Activated T-cell treated with anti-CD3 and anti-CD28 coated beads for 24 hours (primary cell): Measurements from ENCODE around the gene PPP1R3A.
"Not testable (repeated sequence)": the region's sequence is repeated elsewhere in the genome, so short reads cannot be mapped to it uniquely, and the experiment has no call there.

Source experiments
- DNase-seq: peaks from one replicate; pipeline ENCODE4 v3.0.0-alpha.2; 2020; ENCODE audit warnings: low read depth

The PPP1R3A gene, protein sequence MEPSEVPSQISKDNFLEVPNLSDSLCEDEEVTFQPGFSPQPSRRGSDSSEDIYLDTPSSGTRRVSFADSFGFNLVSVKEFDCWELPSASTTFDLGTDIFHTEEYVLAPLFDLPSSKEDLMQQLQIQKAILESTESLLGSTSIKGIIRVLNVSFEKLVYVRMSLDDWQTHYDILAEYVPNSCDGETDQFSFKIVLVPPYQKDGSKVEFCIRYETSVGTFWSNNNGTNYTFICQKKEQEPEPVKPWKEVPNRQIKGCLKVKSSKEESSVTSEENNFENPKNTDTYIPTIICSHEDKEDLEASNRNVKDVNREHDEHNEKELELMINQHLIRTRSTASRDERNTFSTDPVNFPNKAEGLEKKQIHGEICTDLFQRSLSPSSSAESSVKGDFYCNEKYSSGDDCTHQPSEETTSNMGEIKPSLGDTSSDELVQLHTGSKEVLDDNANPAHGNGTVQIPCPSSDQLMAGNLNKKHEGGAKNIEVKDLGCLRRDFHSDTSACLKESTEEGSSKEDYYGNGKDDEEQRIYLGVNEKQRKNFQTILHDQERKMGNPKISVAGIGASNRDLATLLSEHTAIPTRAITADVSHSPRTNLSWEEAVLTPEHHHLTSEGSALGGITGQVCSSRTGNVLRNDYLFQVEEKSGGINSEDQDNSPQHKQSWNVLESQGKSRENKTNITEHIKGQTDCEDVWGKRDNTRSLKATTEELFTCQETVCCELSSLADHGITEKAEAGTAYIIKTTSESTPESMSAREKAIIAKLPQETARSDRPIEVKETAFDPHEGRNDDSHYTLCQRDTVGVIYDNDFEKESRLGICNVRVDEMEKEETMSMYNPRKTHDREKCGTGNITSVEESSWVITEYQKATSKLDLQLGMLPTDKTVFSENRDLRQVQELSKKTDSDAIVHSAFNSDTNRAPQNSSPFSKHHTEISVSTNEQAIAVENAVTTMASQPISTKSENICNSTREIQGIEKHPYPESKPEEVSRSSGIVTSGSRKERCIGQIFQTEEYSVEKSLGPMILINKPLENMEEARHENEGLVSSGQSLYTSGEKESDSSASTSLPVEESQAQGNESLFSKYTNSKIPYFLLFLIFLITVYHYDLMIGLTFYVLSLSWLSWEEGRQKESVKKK

DNA sequence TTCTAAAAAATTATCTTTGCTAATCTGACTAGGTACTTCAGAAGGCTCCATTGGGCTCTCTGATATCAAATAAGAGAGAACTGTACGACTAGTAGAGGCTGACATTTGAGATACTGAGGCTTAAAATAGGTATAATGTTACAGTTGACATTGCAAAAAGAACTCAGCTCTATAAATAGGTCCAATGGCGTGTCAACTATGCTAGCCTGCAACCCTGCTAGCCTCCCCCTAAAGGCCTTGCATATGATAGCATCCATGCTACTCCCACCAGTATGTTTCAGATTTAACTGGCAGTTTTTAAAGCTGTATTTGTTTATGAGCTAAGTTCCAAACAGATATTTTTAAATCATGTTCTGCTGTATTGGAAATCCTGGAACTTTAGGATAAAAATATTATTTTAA, at the start of gene PPP1R3A:
Gene PPP1R3A, minus strand, starts transcription at position 64 of the 400 bp plus-strand sequence. Its CDS starts 13 bp downstream, at position 51.
- no peak for DNase-seq

DNA sequence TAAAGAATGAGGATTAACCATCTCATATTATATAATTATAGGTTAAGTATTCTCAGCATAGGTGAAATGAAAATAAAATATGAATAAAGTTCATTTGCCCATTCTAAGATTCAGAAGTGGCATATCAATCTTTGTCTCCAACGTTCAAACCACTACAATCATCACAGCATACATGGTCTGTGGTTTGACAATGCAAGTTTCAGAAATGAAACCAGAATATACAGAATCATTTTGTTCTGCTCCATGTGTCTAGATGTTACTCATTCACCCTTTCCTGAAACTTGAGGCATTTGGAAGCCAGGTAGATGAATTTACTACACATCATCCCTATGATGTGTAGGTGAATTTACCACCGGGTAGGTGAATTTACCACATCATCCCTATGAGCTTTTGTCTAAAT, 44.5 kb upstream of the PPP1R3A start:
- no peak for DNase-seq

DNA sequence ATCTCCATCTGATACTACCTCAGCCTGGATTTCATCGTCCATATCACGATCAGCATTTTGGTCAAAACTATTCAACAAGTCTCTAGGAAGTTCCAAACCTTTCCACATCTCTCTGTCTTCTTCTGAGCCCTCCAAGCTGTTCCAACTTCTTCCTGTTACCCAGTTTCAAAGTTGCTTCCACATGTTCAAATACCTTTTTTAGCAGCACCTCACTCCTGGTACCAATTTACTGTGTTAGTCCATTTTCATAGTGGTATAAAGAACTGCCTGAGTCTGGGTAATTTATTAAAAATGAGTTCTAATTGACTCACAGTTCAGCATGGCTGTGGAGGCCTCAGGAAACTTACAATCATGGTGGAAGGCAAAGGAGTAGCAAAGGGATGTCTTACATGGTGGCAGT, 41.1 kb upstream of the PPP1R3A start:
- no peak for DNase-seq

DNA sequence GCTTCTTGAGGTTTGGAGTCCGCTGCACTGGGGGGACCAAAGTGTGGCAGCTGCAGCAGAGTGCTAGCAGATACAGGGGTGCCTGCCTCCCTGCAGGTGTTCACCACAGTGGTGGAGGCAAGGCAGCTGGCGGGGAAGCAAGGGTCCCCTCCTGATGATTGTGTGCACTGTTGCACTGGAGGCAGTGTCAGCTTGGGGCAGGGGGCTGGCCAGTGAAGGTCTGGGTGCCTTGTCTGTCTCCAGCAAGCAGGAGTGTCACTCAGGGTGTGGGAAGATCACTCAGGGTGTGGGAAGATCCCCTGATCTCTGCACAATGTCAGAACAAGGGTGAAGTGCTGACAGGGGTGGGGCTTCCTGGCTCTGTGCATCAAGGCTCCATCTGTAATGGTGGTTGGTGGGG, 36.3 kb upstream of the PPP1R3A start:
- no peak for DNase-seq

DNA sequence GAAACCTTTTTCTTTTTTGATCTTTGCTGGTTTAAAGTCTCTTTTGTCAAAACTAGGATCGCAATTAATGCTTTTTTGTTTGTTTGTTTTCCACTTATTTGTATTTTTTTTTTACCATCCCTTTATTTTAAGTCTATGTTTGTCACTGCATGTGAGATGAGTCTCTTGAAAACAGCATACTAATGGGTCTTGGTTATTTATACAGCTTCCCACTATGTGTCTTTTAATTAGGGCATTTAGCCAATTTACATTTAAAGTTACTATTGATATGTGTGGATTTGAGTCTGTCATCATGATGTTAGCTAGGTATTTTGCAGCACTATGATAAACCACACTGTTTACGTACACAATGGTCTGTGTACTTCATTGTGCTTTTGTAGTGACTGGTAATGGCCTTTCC, 34.7 kb upstream of the PPP1R3A start:
- no peak for DNase-seq

DNA sequence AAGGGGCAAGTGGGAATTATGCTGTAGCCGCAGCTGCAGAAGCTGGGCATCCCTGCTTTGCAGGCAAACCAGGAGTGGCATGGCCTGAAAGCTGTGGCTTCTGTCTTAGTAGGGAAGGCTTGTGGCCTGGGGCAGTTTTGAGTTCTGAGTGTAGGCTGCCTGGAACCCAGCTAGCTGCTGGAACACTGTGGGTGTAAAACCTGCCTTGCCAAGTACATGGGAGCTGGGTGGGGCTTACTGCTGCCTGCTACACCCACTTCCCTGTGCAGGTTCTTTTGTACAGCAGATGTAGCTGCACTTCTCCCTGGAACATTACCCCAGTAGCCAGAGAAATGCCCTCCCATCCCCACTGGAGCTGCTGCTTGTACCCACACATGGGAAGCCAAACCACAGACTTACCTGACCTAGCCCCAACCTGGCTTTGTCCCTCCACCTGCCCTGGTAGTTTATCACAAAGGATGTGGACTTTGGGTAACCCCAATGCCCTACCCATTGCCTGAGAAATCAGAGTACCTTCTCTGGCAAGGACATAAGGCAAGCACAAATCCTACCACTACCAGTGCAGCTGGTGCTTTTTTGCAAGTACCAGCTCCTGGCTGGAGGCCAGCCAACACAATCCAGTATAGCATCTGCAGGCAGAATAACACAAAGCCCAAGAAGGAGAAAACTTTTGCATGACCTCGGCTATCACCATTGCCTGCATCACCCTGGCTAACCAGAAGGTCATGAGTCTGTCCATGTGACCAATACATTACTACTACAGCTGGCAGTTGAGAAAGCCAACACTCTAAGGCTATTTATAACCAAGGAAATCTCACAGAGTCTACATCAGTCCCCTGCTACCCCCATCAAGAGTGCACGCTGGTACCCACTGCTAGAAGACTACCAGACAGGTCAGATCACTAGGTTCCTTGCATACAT, 26.5 kb upstream of the PPP1R3A start:
- no peak for DNase-seq

DNA sequence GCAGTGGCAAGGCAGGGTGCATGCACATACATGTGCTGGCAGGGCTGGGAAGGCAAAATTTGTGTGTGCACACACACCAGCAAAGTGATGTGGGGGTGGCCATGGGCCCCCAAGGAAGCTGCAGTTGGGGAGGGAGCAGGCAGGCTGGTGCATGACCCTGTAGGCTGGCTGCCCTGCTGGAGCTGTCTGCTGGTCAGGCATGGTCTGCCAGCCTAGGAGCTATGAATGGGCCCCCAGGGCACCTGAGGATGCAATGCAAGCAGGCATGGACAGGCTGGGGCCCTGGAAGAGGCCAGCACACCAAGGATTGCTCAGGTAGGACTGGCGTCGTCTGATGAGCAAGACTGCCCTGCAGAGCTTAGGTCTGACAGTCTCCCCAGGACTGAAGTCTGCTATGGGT, 18.2 kb upstream of the PPP1R3A start:
- DNase-seq = no peak

DNA sequence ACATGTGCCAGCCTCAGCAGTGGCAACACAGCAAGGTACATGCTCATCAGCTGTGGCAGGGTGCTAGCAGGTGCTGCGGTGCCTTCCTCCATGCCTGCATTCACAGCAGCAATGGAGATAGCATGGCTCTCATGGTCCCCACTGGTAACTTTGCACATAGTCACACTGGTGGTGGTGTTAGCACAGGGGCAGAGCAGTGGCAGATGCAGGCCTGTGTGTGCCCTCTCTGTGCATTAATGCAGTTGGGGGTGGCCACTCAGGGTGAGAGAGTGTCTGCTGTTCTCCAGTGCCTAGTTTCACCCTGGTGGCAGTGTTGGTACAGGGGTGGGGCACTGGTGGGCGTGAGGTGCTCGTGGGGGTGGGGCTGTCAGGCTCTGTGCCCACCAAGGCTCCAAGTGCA, 17.7 kb upstream of the PPP1R3A start:
- DNase-seq = no peak

DNA sequence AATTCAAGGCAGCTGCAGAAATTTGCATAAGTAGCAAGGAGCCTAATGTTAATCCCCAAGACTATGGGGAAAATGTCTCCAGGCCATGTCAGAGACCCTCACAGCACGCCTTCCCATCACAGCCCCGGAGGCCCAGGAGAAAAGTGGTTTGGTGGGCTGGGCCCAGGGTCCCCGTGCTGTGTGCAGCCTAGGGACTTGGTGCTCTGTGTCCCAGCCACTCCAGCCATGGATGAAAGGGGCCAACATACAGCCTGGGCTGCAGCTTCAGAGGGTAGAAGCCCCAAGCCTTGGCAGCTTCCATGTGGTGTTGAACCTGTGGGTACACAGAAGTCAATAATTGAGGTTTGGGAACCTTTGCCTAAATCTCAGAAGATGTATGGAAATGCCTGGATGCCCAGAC, 10.6 kb upstream of the PPP1R3A start:
- DNase-seq = not testable (repeated sequence)

DNA sequence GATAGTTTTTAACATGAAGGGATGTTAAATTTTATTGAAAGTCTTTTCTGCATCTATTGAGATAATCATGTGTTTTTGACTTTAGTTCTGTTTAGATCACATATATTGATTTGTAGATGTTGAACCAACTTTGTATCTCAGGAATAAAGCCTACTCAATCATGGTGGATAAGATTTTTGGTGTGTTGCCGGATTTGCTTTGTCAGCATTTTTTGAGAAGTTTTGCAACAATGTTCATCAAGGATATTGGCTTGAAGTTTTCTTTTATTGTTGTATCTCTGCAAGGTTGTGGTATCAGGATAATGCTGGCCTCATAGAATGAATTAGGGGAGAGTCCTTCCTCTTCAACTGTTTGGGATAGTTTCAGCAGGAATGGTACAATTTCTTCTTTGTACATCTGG, 9.3 kb upstream of the PPP1R3A start:
- no peak for DNase-seq

DNA sequence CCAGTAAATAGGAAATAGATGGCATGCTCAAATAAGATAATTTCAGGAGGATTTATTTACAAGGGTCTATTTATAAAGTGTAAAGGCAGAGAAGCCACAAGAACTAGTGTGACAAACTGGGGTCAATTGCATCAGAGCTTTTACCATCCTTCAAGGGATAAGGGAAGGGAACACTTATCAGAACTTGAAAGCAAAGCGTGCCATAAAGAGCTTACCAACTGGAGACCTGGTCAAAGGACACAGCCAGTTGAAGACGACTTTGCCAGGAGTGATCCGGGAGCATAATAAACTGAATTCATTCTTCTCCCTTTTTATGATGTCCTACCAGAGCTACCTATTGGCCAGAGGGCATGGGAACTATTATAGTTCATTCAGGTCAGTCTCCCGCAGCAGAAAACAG, 3.2 kb upstream of the PPP1R3A start:
- no peak for DNase-seq

DNA sequence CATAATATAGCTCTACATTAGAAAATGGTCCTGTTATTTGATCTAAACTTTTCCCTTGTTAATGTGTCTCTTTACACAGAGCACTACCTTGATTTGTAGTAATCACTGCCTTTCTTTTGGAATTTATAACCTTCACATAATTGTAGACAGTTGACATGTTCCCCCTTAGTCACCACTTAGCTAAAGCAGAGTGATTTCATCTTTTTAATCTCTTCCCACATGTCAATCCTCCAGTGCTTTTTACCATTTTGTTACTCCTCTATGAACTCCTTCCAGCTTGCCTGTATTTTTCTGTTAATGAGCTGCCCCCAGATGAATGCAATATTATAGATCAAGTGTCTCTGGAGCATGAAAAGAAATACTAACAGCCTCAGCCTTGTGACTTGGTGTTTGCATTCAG, 2.6 kb upstream of the PPP1R3A start:
- DNase-seq = no peak

DNA sequence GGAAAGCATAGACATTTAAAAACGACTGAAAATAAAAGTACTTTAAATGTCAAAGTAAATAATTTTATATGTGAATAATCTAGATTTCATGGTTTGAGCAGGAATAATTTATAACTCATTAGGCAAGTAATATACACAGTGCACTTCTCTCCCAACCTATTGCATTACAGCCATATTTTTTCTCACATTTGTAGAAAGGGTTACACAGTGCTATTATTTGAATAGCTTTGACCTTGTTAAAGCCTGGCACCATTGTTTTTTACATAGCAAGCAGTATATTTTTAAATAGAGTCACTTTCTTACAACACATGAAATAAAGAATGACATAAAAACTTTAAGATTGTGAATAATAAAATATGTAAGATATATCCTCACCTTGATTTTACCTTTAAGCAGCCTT, 969 bp downstream of the PPP1R3A start:
- no peak for DNase-seq

DNA sequence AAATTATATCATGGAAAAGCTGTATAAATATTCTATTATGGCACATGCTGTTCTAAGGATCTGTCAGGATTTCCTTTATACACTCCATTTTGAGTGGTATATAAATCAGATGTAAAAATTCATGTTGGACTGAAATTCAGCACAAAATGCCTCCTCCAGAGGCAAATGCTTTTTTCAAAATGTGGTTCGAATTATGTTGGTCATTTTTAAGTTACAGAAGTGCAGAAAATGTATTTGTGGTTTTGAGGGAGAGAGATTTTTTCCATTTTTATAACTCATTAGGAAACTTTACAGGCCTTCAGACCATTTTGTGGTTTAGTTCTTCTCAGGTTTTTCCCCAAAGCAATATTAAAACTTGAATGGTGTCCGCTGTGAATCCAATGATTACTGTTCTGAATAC, 2.9 kb downstream of the PPP1R3A start:
- no peak for DNase-seq

DNA sequence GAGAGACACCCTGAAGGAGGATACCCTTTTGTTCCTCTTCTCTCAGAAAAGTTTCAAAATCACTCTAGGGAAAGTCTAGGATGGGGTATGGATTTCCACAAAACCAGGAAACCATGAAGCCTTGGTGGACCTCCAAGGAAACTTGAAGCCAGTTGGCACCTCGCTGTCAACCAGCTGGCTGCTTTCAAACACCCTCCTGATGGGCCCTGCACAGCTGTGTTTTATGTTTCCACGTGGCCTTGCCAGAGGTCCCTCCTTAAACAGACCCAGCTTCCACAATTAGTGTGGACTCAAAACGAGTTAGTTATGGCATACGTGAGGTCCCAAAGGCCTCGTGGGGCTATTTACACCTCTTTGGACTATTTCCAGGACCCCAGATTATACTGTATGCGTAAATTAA, 5.9 kb downstream of the PPP1R3A start:
- no peak for DNase-seq

DNA sequence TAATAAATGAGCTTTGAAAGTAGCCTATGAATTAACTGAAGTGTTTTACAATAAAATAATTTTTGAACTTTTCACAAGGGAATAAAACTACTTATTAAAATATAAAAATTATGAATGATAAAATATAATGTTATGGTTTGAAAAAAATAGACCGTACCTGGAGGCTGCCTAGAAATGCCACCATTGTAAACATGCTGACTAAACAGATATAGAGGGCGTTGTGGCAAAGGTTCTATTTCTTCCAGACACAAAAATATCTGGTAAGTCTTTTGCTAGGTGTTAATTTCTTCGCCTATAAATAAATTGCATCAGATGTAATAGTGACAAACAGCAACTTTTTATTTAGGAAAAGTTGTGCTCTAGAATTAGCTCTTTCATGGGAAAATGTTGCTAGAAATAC, 11.2 kb downstream of the PPP1R3A start:
- DNase-seq = no peak

DNA sequence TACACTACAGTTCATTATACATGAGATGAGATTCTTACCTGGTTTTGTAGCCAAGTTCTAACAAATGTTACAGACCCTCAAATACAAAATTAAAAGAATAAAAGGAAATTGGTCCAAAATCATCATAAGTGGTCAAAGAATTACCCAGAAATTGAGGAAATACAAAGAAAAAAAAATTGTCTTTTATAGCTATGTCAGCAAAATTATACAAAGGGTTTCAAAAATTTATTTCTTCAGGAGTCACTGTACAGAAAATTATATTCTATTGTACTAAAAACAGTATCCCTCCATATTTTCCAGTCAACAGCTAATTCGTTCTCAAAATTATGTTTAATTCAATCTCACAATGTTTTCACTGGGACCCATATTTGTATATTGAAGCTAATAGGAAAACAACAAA, 14.3 kb downstream of the PPP1R3A start:
- DNase-seq = no peak

DNA sequence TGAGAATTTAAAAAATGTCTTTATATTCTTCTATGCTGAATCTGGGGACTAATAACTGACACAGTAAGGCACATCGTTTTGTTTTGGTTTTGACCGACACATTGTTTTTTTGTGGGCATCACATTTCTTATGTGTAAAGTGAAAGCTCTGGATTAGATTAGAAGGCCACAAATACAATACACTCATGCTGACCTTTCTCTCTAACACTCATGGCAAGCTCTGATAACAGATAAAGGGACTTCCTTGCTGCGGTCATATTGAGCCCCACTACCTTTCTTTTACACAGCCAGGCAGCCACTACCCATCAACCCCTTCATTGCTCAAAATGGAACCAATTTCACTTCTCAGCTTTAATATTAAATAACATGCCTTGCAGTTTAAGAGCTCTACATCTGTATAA, 26.0 kb downstream of the PPP1R3A start:
- DNase-seq = no peak

DNA sequence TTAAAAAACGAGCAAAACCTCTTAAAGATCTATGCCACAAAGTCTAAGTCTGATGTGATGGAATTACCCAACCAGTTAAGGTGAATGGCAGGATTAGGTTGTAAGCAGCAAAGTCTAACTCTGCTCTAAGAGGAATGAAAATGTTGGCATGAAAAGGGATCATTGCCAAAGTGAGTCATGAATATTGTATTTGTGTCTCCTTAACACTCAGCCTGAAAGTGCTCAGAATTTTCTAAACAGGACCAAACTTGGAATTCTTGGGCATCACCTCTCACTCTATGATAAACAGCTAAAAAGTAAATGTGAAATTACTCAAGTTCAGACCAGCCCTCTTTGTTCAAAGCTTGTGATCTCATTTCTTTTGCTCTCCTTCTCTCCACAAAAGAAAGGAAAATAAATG, 27.0 kb downstream of the PPP1R3A start:
- no peak for DNase-seq

DNA sequence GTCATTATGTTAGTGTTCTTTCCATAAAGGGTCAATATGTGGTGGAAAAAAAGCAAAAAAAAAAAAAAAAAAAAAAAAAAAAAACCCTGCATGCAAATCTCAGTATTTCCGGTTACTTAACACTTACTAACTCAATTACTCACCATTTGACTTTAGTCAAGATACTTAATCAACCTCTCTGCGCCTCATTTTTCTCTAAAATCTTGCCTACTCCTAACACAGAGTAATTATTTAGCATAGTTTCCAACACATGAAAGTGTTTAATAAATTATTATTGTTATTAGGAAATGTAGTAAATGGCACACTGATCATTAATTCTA, 27.8 kb downstream of the PPP1R3A start:
- DNase-seq = no peak

DNA sequence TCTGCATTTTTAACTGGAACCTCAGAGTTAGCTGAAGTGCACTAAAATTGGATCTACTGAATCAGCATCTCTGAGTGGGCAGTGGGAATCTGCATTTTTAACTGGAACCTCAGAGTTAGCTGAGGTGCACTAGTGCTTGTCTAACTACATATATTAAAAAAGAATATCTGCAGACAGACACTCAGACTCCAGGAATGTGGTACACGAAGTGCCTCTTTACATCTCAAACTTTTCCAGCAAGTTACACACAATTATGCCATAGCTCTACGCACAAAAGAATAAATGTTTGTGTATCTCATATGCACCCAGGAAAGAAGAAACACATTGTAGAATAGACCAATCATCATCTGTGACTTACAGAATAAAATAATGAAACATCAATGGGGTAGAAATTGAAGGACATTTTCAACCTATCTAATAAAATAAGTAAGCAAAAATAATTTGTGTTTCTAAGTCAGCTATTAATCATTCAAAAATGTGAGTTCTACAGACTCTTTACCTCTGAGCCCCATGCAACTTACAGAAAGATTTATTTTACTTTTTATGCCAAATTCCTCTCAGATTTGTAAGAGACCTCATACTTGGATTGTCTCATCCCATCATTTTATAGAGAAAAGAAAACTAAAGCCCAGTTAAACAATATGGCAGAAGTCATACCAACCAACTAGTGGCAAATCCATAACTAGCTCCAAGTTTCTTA, 28.3 kb downstream of the PPP1R3A start:
- no peak for DNase-seq
